ENCODE measurements around the gene NFE2.
"Not testable (repeated sequence)": the region's sequence is repeated elsewhere in the genome, so short reads cannot be mapped to it uniquely, and the experiment has no call there.

The NFE2 gene

DNA sequence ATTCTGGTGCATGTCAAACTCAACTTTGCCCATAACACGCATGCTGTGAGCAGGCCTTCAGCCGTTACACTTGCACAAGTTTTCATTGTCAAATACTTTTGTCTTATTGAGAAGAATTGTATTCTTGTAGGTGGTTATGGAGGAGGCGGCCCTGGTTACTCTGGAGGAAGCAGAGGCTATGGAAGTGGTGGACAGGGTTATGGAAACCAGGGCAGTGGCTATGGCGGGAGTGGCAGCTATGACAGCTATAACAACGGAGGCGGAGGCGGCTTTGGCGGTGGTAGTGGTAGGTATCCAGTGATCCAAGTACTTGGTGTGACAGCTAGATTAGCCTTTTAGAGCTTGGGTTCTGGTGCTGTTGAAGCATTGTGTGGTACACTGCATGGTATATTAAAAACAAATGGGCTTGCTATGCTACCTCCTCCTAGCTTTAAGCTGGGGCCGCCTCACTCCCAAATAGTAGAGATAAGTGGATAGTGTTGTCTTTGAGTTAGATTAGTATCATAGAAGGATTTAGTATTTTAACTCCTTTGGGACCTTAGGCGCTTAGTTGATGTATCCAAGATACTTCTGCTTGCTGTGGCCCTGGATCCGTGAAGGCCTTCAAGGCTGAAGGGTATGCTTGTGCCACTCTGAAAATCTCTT, 17.7 kb downstream of the NFE2 start:
- DNase-seq (ENCODE audit: low spot score), result no peak

GRCh38 chr12:54281694-54282093, 19.1 kb downstream of the NFE2 start:
- not testable (repeated sequence) for DNase-seq (ENCODE audit: low spot score)

GRCh38 chr12:54281261-54281638, 19.6 kb downstream of the NFE2 start:
- DNase-seq (ENCODE audit: low spot score), result not testable (repeated sequence)

DNA sequence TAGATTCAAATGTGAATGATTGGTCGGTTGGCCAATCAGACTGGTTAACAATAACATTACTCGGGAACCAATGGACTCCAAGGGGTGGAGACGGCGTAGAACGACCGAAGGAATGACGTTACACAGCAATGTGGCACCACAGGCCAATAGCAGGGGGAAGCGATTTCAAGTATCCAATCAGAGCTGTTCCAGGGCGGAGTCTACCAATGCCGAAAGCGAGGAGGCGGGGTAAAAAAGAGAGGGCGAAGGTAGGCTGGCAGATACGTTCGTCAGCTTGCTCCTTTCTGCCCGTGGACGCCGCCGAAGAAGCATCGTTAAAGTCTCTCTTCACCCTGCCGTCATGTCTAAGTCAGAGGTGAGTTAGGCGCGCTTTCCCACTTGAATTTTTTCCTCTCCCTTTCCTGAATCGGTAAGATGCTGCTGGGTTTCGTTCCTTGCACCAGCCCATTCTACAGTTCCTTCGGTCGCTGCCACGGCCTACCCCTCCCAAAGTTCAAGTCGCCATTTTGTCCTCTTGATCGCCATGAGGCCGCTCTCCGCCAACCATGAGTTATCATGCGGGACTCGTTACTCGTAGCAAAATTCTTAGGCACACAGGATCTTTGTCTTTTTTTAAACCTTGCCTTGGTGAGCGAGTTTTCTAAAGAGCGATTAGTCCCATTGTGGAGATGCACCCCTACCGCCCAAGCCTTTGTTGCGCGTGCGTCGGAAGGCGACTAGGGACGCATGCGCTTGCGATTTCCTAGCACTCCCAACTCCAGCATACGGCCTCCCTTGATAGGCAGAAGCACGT, 20.2 kb downstream of the NFE2 start, which contains the start of gene HNRNPA1:
Gene HNRNPA1 (plus strand): TSS at position 259 of the 793 bp plus-strand sequence. CDS start 82 bp downstream, at position 341.
- peak; percentile 98 for DNase-seq (ENCODE audit: low spot score)

DNA sequence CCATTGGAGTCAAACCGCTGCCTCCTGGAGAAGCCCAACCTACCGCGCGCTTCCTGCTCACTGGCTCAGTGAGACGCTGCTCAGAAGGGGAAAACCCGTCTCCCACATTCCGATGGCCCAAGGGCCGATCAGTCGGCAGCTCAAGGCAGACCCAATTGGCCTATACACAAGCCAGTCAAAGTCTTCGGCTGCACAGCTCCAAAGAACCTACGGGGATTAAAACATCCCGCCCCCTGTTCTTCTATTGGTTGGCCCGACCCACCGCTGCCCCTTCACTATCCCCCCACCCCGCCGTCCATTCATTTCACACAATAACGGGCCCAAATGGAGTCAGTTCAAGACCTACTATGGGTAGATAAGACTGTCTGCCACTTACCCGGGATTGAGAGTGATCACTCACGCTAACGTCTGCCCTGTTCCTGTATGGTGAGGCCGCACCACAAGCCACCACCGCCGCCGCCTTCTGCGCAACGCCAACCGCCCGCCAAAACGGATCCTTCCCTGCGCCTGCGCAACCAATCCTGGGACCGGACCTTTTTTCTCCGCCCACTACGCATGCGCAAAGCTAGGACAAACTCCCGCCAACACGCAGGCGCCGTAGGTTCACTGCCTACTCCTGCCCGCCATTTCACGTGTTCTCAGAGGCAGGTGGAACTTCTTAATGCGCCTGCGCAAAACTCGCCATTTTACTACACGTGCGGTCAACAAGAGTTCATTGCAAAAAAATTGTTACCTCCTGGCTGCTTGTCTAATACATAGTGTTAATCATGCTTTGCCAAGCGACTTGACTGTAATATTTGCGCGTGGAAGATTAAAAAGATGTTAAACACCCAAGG, 21.0 kb downstream of the NFE2 start, which contains the start of gene CBX5:
Gene CBX5 (minus strand): TSS at position 491 of the 836 bp plus-strand sequence. CDS start 22,472 bp downstream, outside the sequence.
- DNase-seq (ENCODE audit: low spot score), result peak; percentile 100

DNA sequence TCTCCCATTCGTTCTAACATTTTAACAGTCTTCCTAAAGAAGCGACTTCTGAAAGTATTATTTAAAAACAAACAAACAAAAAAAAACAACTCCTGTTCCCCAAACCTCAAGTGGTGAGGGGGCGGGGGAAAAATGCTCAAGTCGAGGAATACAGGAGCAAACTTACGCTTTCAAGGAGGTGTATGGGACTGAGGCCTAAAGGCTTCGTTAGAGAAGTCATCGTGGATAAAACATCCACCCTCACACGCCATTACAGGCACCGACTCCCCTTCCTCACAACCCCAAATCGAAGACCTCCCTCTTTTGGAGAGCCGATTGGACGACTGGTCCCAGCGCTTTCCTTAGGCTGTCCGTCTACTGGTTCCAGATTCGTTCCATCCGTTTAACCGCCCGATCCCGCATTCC, 21.6 kb downstream of the NFE2 start:
- no peak for DNase-seq (ENCODE audit: low spot score)

DNA sequence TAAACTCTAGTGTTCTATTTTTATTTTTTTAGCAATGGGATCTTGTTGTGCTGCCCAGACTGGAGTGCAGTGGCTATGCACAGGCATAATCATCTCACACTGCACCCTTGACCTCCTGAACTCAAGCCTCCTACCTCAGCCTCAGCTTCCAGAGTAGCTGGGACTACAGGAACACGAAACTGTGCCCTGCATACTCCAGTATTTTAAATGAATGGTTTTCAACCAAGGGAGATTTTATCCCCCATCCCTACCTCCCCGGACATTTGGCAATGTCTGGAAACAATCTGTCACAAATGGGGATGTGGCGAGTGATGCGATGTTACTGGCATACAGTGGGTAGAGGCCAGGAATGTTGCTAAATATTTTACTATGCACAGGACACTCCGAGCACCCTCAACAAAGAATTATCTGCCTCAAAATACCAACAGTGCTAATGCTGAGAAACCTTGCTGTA, 23.0 kb downstream of the NFE2 start:
- peak; percentile 72 for DNase-seq (ENCODE audit: low spot score)

DNA sequence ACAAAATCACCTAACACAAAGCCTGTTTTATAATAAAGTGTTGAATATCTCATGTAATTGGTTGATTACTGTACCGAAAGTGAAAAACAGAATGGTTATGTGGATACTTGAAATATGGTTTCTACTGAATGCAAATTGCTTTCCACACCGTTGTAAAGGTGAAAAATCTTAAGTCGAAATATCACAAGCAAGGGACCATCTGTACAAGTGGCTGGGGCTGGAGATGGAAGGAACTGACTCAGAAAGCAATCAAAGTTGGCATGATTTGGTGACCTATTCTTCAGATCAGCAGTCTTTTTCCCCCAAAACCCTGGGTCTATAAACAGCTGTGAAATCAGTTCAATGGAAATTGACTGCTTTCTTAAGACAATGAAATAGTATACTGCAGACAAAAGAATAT, 24.4 kb downstream of the NFE2 start:
- no peak for DNase-seq (ENCODE audit: low spot score)

DNA sequence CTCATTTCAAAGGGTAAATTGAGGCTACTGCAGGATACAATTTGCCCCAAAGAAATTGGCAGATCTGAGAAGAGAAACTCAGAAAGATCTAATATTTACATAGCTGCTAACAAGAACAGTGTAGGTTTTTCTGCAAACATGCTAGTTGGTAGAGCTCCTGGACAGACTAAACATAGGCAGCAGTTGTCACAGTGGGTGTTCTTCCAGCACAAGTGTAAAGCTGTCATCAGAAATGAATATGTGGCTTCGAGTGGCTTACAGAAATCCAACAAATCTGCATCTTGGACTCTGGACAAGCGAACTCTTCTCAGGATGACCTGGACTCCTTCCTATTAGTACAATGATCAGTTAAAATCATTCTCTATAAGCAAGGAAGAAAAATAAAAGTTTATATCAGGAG, 26.8 kb downstream of the NFE2 start:
- no peak for DNase-seq (ENCODE audit: low spot score)

- no peak for DNase-seq (ENCODE audit: low spot score)
These were observed 28.6 kb downstream of the NFE2 start for GRCh38 chr12:54272214-54272613.

- no peak for DNase-seq (ENCODE audit: low spot score)
These were observed 30.5 kb downstream of the NFE2 start for GRCh38 chr12:54270345-54270744.

GRCh38 chr12:54266852-54267251, 34.0 kb downstream of the NFE2 start:
- DNase-seq (ENCODE audit: low spot score), result no peak

DNA sequence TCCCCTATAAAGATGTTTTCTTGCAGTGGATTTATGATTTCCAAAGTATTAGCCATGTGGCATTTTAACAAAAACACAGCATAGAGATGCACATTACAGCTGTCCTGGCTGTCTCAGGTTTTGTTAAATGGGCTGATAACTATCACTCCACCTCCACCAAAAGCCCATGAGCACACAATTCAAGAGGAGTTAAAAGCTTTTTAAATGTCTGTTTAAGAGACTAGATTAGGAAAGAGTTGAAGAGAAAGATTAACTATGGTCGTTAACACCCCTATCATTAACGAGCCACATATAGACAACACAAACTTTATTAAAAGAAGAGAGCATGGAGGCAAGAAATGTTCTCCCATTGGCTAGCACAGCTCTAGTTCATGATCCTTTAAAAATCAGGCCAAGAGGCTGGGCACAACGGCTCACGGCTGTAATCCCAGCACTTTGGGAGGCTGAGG, 35.4 kb downstream of the NFE2 start:
- no peak for DNase-seq (ENCODE audit: low spot score)

DNA sequence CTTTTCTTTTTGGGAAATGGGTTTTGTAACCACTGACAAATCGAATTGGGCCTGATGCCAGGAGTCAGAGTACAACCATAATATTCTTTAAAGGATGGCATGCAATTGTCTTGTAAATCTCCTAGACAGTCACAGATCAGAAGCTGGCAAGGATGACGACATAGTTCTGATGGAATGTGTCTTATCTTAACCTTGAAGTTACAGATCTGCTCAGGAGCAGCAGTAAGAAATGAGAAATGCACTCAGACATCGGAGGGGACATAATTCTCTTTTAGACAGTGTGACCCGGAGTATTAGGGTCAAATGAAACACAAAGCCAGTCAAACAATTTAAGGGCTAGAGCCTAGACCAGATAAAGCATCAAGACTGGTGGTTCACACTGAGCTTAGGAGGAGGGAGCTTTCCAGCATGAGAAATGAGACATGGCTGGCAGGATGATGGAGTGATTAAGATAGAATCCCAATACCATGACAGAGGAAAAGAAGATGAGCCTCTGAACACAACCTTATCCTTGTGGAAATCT, 38.4 kb downstream of the NFE2 start:
- DNase-seq (ENCODE audit: low spot score), result peak; percentile 8

GRCh38 chr12:54261815-54262402, 38.9 kb downstream of the NFE2 start:
- DNase-seq (ENCODE audit: low spot score), result no peak

GRCh38 chr12:54259194-54260011, 41.4 kb downstream of the NFE2 start:
- peak; percentile 94 for DNase-seq (ENCODE audit: low spot score)

DNA sequence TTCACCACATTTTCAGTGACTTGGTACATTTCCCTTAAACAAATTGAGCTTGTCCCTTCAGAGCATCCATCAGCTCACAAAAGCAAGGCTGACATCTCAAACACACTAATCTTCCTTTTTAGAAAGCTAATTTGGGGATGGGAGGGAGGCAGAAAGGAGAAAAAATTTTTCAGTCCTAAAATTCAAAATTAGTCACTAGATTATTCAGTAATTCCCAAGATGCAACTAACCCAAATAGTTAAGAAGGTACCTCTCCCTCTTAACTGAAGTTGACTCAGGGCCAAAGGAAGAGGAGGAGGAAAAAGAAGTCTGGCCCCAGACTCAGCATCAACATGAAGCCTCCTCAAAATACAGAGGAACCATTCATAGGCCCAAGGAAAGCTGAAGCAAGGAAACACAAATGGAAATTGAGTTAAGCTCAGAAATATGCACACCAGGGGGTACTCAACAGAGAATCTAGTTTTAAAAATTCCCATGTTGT, 42.6 kb downstream of the NFE2 start:
- DNase-seq (ENCODE audit: low spot score), result peak; percentile 8

DNA sequence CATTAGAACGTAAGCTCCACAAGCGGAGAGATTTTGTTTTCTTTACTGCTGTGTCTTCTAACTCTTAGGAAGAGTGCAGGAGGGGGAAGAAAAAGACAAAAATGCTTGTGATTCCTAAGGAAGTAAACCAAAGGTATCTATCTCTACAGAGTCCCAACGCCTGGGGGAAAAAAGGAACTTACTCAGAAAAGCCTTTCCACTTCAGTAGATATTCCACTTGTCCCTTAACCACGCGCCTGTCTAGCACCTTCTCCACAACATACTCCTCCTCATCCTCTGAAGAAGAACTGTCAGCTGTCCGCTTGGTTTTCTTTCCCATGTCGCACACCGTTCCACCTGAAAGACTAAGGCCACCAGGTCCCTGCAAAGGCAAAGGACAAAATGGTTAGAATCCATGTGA, 43.5 kb downstream of the NFE2 start:
- DNase-seq (ENCODE audit: low spot score), result no peak

GRCh38 chr12:54253240-54253639, 47.6 kb downstream of the NFE2 start:
- DNase-seq (ENCODE audit: low spot score), result no peak

GRCh38 chr12:54251667-54252284, 49.0 kb downstream of the NFE2 start:
- peak; percentile 71 for DNase-seq (ENCODE audit: low spot score)
